Endothelial cell of umbilical vein (primary cell): ENCODE measurements around the gene LYZL4. TPM values are rescaled to one million over a fixed set of nuclear protein-coding genes. Genes with fewer than 3 reads are reported as not detected.

ENCODE experiments used
- BruUV-seq: library from RNA; stranded (reverse); fragments of 400-500 nt; replicated peaks from 2 replicates; lab custom pipeline; 2021; lab: Mats Ljungman, UMichigan
- CTCF ChIA-PET: fragments of 300-600, 350-600 bp; sonication (Branson Sonifier 250); formaldehyde crosslinking; loops from one replicate; lab custom pipeline; 2021; ENCODE audit warnings: antibody characterized with exemption, inconsistent platforms; lab: Charles Lee
- POLR2A ChIA-PET: fragments of 300-600, 350-600 bp; sonication (Branson Sonifier 250); formaldehyde crosslinking; loops from one replicate; lab custom pipeline; 2021; ENCODE audit warnings: antibody characterized with exemption, inconsistent platforms; lab: Charles Lee
- DNase-seq: peaks from one replicate; pipeline ENCODE4 v3.0.0-alpha.2; 2011; ENCODE audit warnings: low read depth, low spot score
- FAIRE-seq: peaks from 2 replicates; lab custom pipeline; 2011; peaks lifted over from hg19 to GRCh38; lab: Jason Lieb, UNC
- H2AFZ ChIP-seq: 2 replicates; pipeline ENCODE4 v1.6.0; 2012; ENCODE audit warnings: low read depth, low read length, control low read depth, inconsistent platforms
- H3K27ac ChIP-seq: 2 replicates; pipeline ENCODE4 v1.5.1; 2011; ENCODE audit warnings: low read depth, mild to moderate bottlenecking, control low read depth, low read length, moderate library complexity; ENCODE audit not compliant: insufficient read depth
- H3K27me3 ChIP-seq, 2 experiments: 2 replicates each; pipeline versions ENCODE4 v1.6.0 to v1.6.1; 2011; ENCODE audit warnings: low read length in 2 of 2, mixed read lengths in 1 of 2; ENCODE audit not compliant: control insufficient read depth in 2 of 2, insufficient read depth in 2 of 2
- H3K36me3 ChIP-seq, 2 experiments: 2 replicates in 1 of 2; 3 replicates in 1 of 2; pipeline ENCODE4 v1.5.1; 2011; ENCODE audit warnings: low read length in 2 of 2, mild to moderate bottlenecking in 1 of 2, moderate library complexity in 1 of 2; ENCODE audit not compliant: control insufficient read depth in 2 of 2, insufficient read depth in 2 of 2; ENCODE audit errors: extremely low read depth in 1 of 2
- H3K4me1 ChIP-seq: 3 replicates; pipeline ENCODE4 v1.5.1; 2011; ENCODE audit warnings: mild to moderate bottlenecking, low read length; ENCODE audit not compliant: control insufficient read depth, insufficient read depth; ENCODE audit errors: extremely low read depth
- H3K4me2 ChIP-seq: 2 replicates; pipeline ENCODE4 v1.6.1; 2011; ENCODE audit warnings: low read length, control low read depth, mixed read lengths; ENCODE audit not compliant: insufficient read depth
- H3K4me3 ChIP-seq, 3 experiments: fragments of 200-600 bp in 1 of 3; sonication (generic), shearing (Covaris generic) in 1 of 3; replicated peaks in 1 of 3; 2 replicates each; pipeline ENCODE4 v1.5.1; 2011 to 2016; ENCODE audit warnings: control low read depth in 3 of 3, low read length in 3 of 3, mild to moderate bottlenecking in 2 of 3, inconsistent platforms in 1 of 3, low read depth in 1 of 3, moderate library complexity in 1 of 3; ENCODE audit not compliant: insufficient read depth in 1 of 3
- H3K79me2 ChIP-seq: 2 replicates; pipeline ENCODE4 v1.6.0; 2012; ENCODE audit warnings: low read length, inconsistent platforms; ENCODE audit not compliant: control insufficient read depth, insufficient read depth
- H3K9ac ChIP-seq: replicated peaks from 2 replicates; pipeline ENCODE3; 2011; ENCODE audit warnings: low read length, control low read depth; ENCODE audit not compliant: insufficient read depth; ENCODE audit errors: extremely low read depth
- H3K9me1 ChIP-seq: replicated peaks from 3 replicates; pipeline ENCODE4 v1.6.0; 2011; ENCODE audit warnings: mild to moderate bottlenecking, low read length; ENCODE audit not compliant: control insufficient read depth, insufficient read depth; ENCODE audit errors: extremely low read depth
- H3K9me3 ChIP-seq: replicated peaks from 2 replicates; pipeline ENCODE4 v1.5.1; 2012; ENCODE audit warnings: low read length, inconsistent platforms; ENCODE audit not compliant: control insufficient read depth, insufficient read depth
- H4K20me1 ChIP-seq: replicated peaks from 2 replicates; pipeline ENCODE3; 2011; ENCODE audit warnings: mild to moderate bottlenecking, low read length; ENCODE audit not compliant: control insufficient read depth, insufficient read depth; ENCODE audit errors: extremely low read depth
- EZH2 ChIP-seq: IDR thresholded peaks from 2 replicates; pipeline ENCODE4 v1.6.1; 2012; ENCODE audit warnings: borderline replicate concordance, low read depth, mild to moderate bottlenecking, moderate library complexity, low read length, inconsistent platforms; ENCODE audit not compliant: severe bottlenecking
- FOS ChIP-seq: IDR thresholded peaks from 2 replicates; pipeline ENCODE4 v1.6.1; 2011; ENCODE audit warnings: mild to moderate bottlenecking, low read length, moderate library complexity, borderline replicate concordance; ENCODE audit not compliant: insufficient read depth
- GATA2 ChIP-seq: IDR thresholded peaks from 2 replicates; pipeline ENCODE4 v1.7.0; 2011; ENCODE audit warnings: low read depth, mild to moderate bottlenecking, moderate library complexity, mixed read lengths, low read length; ENCODE audit not compliant: insufficient read length, insufficient read depth
- JUN ChIP-seq: IDR thresholded peaks from 2 replicates; pipeline ENCODE4 v1.6.1; 2011; ENCODE audit warnings: borderline replicate concordance, low read depth; ENCODE audit not compliant: insufficient read length, insufficient read depth
- MYC ChIP-seq: IDR thresholded peaks from one replicate; pipeline ENCODE4 v1.6.1; 2011; ENCODE audit warnings: mild to moderate bottlenecking, low read depth, low read length
- POLR2A ChIP-seq: IDR thresholded peaks from 2 replicates; pipeline ENCODE4 v1.6.1; 2012; ENCODE audit warnings: low read depth, mild to moderate bottlenecking, control low read depth, low read length
- POLR2AphosphoS5 ChIP-seq: IDR thresholded peaks from 2 replicates; pipeline ENCODE4 v1.6.1; 2012; ENCODE audit warnings: low read depth, mild to moderate bottlenecking, control low read depth, low read length, moderate library complexity; ENCODE audit not compliant: insufficient read depth
- dilution Hi-C: fragments of 300-500 bp; cut with MboI; formaldehyde crosslinking; loops from one replicate; pipeline ENCODE4 v1.15.0; 2019; ENCODE audit warnings: low sequenced_read_pairs; ENCODE audit not compliant: extremely low pct_ligation_motif_present
- intact Hi-C: fragments of 100-400 bp; cut with micrococcal nuclease; formaldehyde crosslinking; loops from one replicate; pipeline ENCODE4 v1.10.0; 2022
- polyA plus RNA-seq, 4 experiments: library from polyadenylated mRNA; depleted of rRNA in 3 of 4; stranded (reverse) in 3 of 4; unstranded in 1 of 4; fragments of >200 nt; gene quantifications; 2 replicates each; pipeline versions ENCODE4 v1.2.1 to v1.2.3, GENCODE V29; 2011 to 2012; ENCODE audit warnings: missing spikeins in 1 of 4
- total RNA-seq: library from RNA; stranded (reverse); gene quantifications from 2 replicates; pipeline ENCODE4 v1.2.3, GENCODE V29; 2021
- TF ChIP-seq, protein P1 (sequence below): IDR thresholded peaks from 2 replicates; pipeline ENCODE4 v1.6.1; 2011; ENCODE audit not compliant: insufficient read depth, insufficient read length
- TF ChIP-seq, protein P2 (sequence below), 2 donors: IDR thresholded peaks; 1 replicate in 1 of 2; 2 replicates in 1 of 2; pipeline ENCODE4 v1.5.1; 2011; ENCODE audit warnings: low read length in 2 of 2, mild to moderate bottlenecking in 2 of 2, moderate library complexity in 2 of 2, control low read depth in 1 of 2, inconsistent platforms in 1 of 2, low read depth in 1 of 2; ENCODE audit not compliant: insufficient read depth in 1 of 2; ENCODE audit errors: extremely low read depth in 1 of 2

Gene LYZL4
- total and polyA plus RNA-seq, 2 donors (not counting 3 experiments of a cell fraction or from before 2014, with no cell fraction given): 0.41 TPM; not detected in 1

DNA sequence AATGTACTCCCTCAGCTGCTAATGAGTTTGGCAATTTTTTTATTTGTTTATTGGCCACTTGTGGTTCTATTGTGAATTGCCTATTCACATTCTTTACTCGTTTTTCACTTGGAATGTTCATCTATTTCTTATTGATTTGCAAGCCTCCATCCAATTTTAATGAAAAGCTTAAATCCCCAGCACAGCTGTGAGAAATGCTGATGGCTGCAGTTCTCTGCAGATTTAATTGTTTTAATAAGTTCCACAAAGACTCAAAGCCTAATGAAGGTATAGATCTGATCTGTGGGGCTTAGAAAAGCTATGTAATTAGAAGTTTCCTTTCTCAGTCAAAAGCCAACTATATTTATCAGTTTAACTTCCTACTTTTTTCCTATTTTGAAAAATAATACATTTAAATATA lies 41.5 kb downstream of the LYZL4 start:
- no peak overlapping the region for H3K27ac ChIP-seq
- H3K4me1 ChIP-seq: no peaks in the 10 kb centered on the region
- H3K4me2 ChIP-seq: no peak overlapping the region
- ChIA-PET CTCF (no interaction called here), POLR2A (no interaction called here)
- H3K79me2 ChIP-seq: no peaks in the 10 kb centered on the region
- FAIRE-seq: no peak
- no peaks in the 10 kb centered on the region for H3K36me3 ChIP-seq
- dilution Hi-C loops (no loop called here), intact Hi-C loops (no loop called here)
- H3K27me3 ChIP-seq: peaks cover 0 to 4% of the 10 kb centered on the region in 2 experiments
- no peak for DNase-seq
- BruUV-seq: no TSS peak
- no peak for TF ChIP-seq MYC
- no peak for TF ChIP-seq FOS
- no peak for TF ChIP-seq POLR2A
- TF ChIP-seq, protein P1, sequence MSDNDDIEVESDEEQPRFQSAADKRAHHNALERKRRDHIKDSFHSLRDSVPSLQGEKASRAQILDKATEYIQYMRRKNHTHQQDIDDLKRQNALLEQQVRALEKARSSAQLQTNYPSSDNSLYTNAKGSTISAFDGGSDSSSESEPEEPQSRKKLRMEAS: no peak
- TF ChIP-seq POLR2AphosphoS5: no peak
- no peak for TF ChIP-seq EZH2
- TF ChIP-seq GATA2: no peak
- TF ChIP-seq, protein P2, sequence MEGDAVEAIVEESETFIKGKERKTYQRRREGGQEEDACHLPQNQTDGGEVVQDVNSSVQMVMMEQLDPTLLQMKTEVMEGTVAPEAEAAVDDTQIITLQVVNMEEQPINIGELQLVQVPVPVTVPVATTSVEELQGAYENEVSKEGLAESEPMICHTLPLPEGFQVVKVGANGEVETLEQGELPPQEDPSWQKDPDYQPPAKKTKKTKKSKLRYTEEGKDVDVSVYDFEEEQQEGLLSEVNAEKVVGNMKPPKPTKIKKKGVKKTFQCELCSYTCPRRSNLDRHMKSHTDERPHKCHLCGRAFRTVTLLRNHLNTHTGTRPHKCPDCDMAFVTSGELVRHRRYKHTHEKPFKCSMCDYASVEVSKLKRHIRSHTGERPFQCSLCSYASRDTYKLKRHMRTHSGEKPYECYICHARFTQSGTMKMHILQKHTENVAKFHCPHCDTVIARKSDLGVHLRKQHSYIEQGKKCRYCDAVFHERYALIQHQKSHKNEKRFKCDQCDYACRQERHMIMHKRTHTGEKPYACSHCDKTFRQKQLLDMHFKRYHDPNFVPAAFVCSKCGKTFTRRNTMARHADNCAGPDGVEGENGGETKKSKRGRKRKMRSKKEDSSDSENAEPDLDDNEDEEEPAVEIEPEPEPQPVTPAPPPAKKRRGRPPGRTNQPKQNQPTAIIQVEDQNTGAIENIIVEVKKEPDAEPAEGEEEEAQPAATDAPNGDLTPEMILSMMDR (IDR thresholded peaks at IDR 0.05; ENCODE audit: extremely low read depth in 1 of 2, insufficient read depth in 1 of 2, low read depth in 1 of 2, low read length in 2 of 2): no peak
- TF ChIP-seq JUN: no peak
- no peak overlapping the region for H2AFZ ChIP-seq
- H3K9me3 ChIP-seq: no peaks in the 10 kb centered on the region
- H3K9me1 ChIP-seq: no peaks in the 10 kb centered on the region
- no peak overlapping the region for H3K4me3 ChIP-seq
- no peaks in the 10 kb centered on the region for H4K20me1 ChIP-seq
- no peak overlapping the region for H3K9ac ChIP-seq
